Upper lobe of left lung (tissue), 6 donors: ENCODE data around the gene AGA. TPM values are rescaled to one million over a fixed set of nuclear protein-coding genes. Genes with fewer than 3 reads are reported as not detected.

Source experiments
- ATAC-seq, 2 donors: fragments of 200-7000 bp; cut with Tn5 transposase; one replicate each; pipeline ENCODE4 v1.9.1; 2022; ENCODE audit warnings: mild to moderate bottlenecking in 2 of 2, moderate library complexity in 2 of 2; ENCODE audit not compliant: low FRiP score in 2 of 2
- DNase-seq, 2 donors: peaks; one replicate each; pipeline ENCODE4 v3.0.0-alpha.2; 2019 to 2020
- H3K27ac ChIP-seq, 4 donors: fragments of 200-600 bp; sonication (generic); one replicate each; pipeline ENCODE4 v1.5.1; 2016 to 2019
- H3K27me3 ChIP-seq, 4 donors: fragments of 200-600 bp; sonication (generic); one replicate each; pipeline ENCODE4 v1.5.1; 2017 to 2019
- H3K36me3 ChIP-seq, 4 donors: fragments of 200-600 bp; sonication (generic); one replicate each; pipeline ENCODE4 v1.5.1; 2016 to 2019
- H3K4me1 ChIP-seq, 4 donors: fragments of 200-600 bp; sonication (generic); one replicate each; pipeline ENCODE4 v1.5.1; 2018 to 2019
- H3K4me3 ChIP-seq, 4 donors: fragments of 200-600 bp; sonication (generic); one replicate each; pipeline ENCODE4 v1.5.1; 2017 to 2019; ENCODE audit warnings: mild to moderate bottlenecking in 2 of 4, moderate library complexity in 1 of 4
- H3K9me3 ChIP-seq, 4 donors: fragments of 200-600 bp; sonication (generic); one replicate each; pipeline ENCODE4 v1.5.1; 2018 to 2019
- EP300 ChIP-seq, 4 donors: sonication (generic); formaldehyde crosslinking; IDR thresholded peaks; one replicate each; pipeline ENCODE4 v1.5.1; 2017; ENCODE audit warnings: antibody characterized with exemption in 4 of 4, control low read depth in 2 of 4
- POLR2A ChIP-seq, 4 donors: fragments of 450-650 bp; IDR thresholded peaks; one replicate each; pipeline ENCODE4 v1.5.1; 2016 to 2017; ENCODE audit warnings: antibody characterized with exemption in 4 of 4, mild to moderate bottlenecking in 2 of 4
- POLR2AphosphoS5 ChIP-seq, 2 donors: sonication (generic); formaldehyde crosslinking; IDR thresholded peaks; one replicate each; pipeline ENCODE4 v1.5.1; 2017; ENCODE audit warnings: antibody characterized with exemption in 2 of 2
- WGBS, 2 donors: methylation state at CpG; one replicate each; pipeline ENCODE4 v1.1.5; 2017 to 2018; 5-methylcytosine and 5-hydroxymethylcytosine counted together
- total RNA-seq, 6 donors: library from RNA; depleted of rRNA in 4 of 6; stranded (reverse); fragments of >200 nt in 4 of 6; gene quantifications; one replicate each; pipeline versions ENCODE4 v1.1.0 to v1.2.1, GENCODE V29; 2016 to 2021
- TF ChIP-seq, protein P1 (sequence below), 6 experiments: fragments of 450-650 bp in 4 of 6; fragments of 200-600 bp in 2 of 6; sonication (generic) in 2 of 6; IDR thresholded peaks; one replicate each; pipeline ENCODE4 v1.5.1; 2016 to 2019; ENCODE audit warnings: antibody characterized with exemption in 6 of 6
- donor health status: DM: no; HTN: no; CAD: no; lungs with moderate emphysema.
- donor health status: DM: no; HTN: yes; CAD: no; lungs with severe emphysema.

The AGA gene
- total RNA-seq: 10 to 100 TPM; 13.0 to 32.1 (median 25.9) TPM

DNA sequence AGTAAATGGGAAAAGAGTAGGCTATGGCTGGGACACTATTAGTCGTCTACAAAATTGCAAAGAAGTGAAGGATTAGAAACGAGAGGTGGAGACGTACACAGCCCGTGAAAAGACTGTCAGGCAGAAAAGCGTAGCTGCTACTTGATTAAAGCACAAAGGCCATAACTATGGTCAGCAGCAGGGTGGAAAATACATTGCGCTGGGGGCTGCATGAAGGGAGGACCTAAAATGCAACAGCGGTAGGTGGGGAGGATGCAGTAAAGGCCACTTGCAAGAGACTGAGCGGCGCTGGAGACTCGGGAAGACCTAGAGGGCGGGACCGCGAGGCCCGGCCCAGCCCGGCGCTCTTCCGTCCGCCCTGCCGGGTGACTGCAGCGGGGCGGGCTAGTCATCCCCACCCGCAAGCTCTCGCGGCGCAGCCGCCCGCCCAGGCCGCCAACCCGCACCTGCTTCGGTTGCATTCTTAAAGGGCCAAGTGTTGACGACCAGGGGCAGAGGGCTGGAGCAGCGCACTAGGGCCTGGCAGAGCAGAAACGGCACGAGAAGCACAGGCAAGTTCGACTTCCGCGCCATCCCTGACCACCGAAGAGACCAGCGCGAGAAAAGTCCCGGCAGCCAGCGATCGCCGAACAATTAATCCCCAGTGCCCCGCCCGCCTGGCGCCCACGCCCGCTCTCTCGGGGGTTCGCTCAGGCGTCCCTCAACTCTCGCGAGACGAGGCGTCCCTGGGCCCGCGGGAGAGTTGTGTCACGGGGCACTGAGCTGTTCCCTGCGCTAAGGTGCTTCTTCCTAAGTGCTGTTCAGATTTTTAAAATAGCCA lies at the start of gene AGA:
AGA (minus strand) TSS at position 635 of the 820 bp plus-strand sequence; CDS start at position 573, 62 bp downstream.
- Histone ChIP-seq H3K27ac (peak within 1 kb of the TSS; percentile 88 to 96 (median 93)), H3K27me3 (no peaks in the 10 kb centered on the region), H3K4me1 (peaks cover 5 to 14% (median 12%) of the 10 kb centered on the region in 4 donors), H3K36me3 (peaks cover 0 to 12% (median 4%) of the 10 kb centered on the region in 4 donors), H3K9me3 (no peaks in the 10 kb centered on the region), H3K4me3 (peak within 1 kb of the TSS; percentile 52 to 68 (median 61))
- TF ChIP-seq POLR2A (IDR thresholded peaks at IDR 0.05) (peak in 3 of 4 donors; percentile 54 to 87 (median 71)), POLR2AphosphoS5 (IDR thresholded peaks at IDR 0.05) (peak; percentile 68 to 80), EP300 (IDR thresholded peaks at IDR 0.05) (no peak)
- TF ChIP-seq, protein P1, sequence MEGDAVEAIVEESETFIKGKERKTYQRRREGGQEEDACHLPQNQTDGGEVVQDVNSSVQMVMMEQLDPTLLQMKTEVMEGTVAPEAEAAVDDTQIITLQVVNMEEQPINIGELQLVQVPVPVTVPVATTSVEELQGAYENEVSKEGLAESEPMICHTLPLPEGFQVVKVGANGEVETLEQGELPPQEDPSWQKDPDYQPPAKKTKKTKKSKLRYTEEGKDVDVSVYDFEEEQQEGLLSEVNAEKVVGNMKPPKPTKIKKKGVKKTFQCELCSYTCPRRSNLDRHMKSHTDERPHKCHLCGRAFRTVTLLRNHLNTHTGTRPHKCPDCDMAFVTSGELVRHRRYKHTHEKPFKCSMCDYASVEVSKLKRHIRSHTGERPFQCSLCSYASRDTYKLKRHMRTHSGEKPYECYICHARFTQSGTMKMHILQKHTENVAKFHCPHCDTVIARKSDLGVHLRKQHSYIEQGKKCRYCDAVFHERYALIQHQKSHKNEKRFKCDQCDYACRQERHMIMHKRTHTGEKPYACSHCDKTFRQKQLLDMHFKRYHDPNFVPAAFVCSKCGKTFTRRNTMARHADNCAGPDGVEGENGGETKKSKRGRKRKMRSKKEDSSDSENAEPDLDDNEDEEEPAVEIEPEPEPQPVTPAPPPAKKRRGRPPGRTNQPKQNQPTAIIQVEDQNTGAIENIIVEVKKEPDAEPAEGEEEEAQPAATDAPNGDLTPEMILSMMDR (IDR thresholded peaks at IDR 0.05): peak in 1 of 6 experiments; percentile 33
- peak; percentile 97 to 99 for DNase-seq
- peak; percentile 97 to 98 for ATAC-seq
- 0 to 1% methylated on average over 26 to 40 of the region's 60 CpGs for WGBS, 2 donors

DNA sequence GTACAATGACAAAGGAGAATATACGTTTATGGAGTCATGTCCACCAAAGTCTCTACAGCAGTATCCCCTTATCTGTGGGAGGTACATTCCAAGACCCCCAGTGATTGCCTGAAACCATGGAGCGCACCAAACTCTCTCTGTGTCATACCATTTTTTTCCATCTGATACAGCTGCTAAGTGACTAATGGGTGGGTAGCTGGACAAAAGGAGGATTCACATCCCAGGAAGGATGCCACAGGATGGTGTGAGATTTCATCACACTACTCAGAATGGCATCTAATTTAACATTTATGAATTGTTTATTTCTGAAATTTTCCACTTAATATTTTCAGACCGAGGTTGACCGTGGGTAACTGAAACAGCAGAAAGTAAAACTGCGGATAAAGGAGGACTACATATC lies 49.8 kb upstream of the AGA start:
- no peak for ATAC-seq
- Histone ChIP-seq H3K9me3 (no peaks in the 10 kb centered on the region), H3K27me3 (no peaks in the 10 kb centered on the region), H3K4me3 (no peak overlapping the region), H3K36me3 (no peaks in the 10 kb centered on the region), H3K27ac (no peak overlapping the region), H3K4me1 (no peaks in the 10 kb centered on the region)
- DNase-seq: no peak
- TF ChIP-seq POLR2A (IDR thresholded peaks at IDR 0.05) (no peak), EP300 (IDR thresholded peaks at IDR 0.05) (no peak), POLR2AphosphoS5 (IDR thresholded peaks at IDR 0.05) (no peak)
- TF ChIP-seq, protein P1 (IDR thresholded peaks at IDR 0.05): no peak
- 85 to 92% methylated on average over 5 of the region's 5 CpGs for WGBS, 2 donors

DNA sequence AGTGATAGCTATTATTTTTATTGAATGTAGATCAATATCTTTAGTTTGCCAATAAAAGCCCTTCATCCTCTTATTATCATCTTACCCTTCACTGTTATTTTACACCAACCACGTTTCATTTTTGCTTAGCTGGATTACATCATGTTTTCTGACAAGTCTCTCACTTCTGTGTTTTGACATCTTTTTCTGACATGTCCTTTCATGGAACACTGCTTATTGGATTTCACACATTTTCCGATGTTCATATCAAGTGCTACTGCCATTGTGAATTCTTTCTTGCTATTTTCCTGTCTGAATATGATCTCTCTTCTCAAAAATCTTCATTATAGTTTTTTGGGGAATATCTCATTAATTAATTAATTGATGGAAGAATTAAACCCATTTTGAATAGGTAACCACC lies 48.5 kb upstream of the AGA start:
- DNase-seq: no peak
- 66 to 68% methylated on average over 2 of the region's 2 CpGs for WGBS, 2 donors
- H3K36me3 ChIP-seq: no peaks in the 10 kb centered on the region
- H3K4me3 ChIP-seq: no peak overlapping the region
- TF ChIP-seq POLR2AphosphoS5 (IDR thresholded peaks at IDR 0.05): no peak
- TF ChIP-seq, protein P1 (IDR thresholded peaks at IDR 0.05): no peak
- no peak for TF ChIP-seq POLR2A (IDR thresholded peaks at IDR 0.05)
- no peak for TF ChIP-seq EP300 (IDR thresholded peaks at IDR 0.05)
- H3K27ac ChIP-seq: no peak overlapping the region
- H3K27me3 ChIP-seq: no peaks in the 10 kb centered on the region
- H3K4me1 ChIP-seq: no peaks in the 10 kb centered on the region
- no peaks in the 10 kb centered on the region for H3K9me3 ChIP-seq
- ATAC-seq: no peak

DNA sequence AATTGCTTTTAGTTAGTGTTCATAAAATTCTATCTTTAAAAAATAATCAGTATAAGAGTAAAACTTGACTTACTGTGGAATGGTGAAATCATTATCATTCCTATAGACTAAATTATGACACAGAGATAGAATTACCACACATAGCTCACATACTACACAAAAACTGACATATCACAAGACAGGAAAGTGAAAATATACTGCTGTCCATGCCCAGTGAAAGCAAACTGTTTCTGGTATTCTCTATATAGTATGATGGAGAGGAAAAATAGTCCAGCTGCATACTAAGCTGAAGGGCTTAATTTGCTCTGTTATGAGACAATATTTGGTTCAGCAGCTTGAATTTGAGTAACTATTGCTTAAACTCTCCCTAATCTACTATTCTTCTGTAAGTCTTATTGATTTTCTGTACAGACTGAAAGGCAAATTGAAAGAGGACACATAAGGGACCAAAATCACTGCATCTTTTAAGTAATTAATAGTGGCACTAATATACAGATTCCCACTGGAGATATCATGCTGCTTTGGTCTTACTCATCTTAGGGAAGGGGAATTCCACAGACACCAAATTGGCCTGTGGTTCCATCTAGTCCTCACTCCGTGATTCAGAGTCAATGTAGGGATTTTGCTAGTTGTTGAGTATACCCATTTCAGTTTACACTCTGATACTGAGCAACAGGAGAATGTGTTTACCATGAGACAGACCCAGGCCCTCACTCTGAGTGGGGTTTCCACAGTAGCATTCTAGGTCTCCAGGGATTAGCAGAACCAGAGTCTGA lies 47.4 kb upstream of the AGA start:
- WGBS, 2 donors: 96 to 100% methylated on average over 1 of the region's 1 CpG
- Histone ChIP-seq H3K4me3 (no peak overlapping the region), H3K9me3 (no peaks in the 10 kb centered on the region), H3K4me1 (no peaks in the 10 kb centered on the region), H3K27me3 (no peaks in the 10 kb centered on the region), H3K36me3 (no peaks in the 10 kb centered on the region), H3K27ac (no peak overlapping the region)
- DNase-seq (no peak), ATAC-seq (no peak)
- TF ChIP-seq, protein P1 (IDR thresholded peaks at IDR 0.05): no peak
- no peak for TF ChIP-seq EP300 (IDR thresholded peaks at IDR 0.05)
- TF ChIP-seq POLR2AphosphoS5 (IDR thresholded peaks at IDR 0.05): no peak
- no peak for TF ChIP-seq POLR2A (IDR thresholded peaks at IDR 0.05)
